ENCODE results near the gene PIP4K2C.
"Not testable (repeated sequence)": the region's sequence is repeated elsewhere in the genome, so short reads cannot be mapped to it uniquely, and the experiment has no call there.

PIP4K2C gene

DNA sequence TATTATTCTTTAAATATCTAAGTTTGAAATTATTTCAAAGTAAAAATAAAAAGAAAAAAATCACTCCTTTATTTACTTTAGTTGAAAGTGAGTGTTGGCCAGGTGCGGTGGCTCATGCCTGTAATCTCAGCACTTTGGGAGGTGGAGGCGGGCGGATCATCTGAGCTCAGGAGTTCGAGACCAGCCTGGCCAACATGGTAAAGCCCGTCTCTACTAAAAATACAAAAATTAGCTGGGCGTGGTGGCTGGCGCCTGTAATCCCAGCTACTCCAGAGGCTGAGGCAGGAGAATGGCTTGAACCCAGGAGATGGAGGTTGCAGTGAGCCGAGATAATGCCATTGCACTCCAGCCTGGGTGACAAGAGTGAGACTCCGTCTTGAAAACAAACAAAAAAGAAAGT, 45.7 kb downstream of the PIP4K2C start:
- not testable (repeated sequence) for DNase-seq (ENCODE audit: low read depth)

DNA sequence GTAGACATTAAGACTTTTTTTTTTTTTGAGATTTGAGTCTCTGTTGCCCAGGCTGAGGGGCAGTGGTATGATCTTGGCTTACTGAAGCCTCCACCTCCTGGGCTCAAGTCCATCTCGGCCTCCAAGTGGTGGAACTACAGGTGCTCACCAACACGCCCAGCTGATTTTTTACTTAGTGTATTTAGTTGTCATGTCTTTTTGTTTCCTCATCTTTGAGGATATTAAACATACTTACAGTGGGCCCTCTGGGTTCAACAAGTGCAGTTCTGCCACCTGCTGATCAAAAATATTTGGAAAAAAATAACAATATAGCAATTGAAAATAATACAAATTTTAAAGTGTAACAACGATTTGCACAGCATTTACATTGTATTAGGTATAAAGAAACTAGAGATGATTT, 46.4 kb downstream of the PIP4K2C start:
- DNase-seq (ENCODE audit: low read depth): no peak

DNA sequence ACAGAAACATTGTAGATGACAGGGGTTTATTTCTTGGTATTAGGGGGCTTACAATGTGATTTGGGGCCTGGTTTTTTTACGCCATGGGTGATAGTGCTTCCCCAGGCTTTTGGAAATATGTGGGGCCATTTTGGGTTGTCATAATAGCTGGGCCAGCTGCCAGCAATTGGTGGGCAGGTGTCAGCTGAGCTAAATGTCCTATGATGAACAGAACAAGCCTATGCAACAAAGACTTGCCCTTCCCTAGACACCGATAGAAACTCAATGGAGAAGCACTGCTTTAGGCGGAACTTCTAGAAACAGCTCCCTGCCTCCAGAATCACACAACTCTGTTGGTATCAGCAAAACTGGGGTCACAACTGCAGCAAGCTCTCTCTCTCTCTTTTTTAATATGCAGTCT, 47.1 kb downstream of the PIP4K2C start:
- DNase-seq (ENCODE audit: low read depth): no peak

DNA sequence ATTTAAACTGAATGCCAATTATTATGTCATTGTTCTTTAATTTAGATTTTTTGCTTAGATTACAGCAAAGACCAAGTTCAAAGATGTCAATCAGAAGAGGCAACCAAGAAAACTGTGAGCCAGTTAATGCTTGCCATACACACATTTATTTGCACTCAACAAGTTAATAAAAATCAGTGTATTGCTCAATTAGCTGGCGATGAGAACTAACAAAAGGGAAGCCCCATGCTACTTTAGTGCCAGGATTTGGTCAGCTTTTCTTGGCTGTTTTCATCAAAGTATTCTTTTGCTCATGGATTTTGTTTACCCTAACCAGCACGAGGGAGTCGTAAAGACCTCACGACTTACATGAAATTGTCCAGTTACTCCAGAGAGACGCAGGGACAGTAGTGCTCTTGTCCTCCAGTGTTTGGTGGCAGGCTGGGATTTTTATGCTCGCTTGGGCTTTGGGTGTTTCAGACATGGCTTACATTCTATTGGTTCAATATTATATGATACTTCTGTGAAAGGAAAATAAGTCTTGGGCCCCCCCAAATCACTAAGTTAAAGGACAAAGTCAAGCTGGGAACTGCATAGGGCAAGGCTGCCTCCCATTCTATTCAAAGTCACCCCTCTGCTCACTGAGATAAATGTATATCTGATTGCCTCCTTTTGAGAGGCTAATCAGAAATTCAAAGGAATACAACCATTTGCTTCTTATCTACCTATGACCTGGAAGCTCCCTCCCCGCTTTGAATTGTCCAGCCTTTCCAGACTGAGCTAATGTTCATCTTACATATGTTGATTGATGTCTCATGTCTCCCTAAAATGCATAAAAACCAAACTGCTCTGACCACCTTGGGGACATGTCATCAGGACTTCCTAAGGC, 49.4 kb downstream of the PIP4K2C start:
- DNase-seq (ENCODE audit: low read depth): no peak

DNA sequence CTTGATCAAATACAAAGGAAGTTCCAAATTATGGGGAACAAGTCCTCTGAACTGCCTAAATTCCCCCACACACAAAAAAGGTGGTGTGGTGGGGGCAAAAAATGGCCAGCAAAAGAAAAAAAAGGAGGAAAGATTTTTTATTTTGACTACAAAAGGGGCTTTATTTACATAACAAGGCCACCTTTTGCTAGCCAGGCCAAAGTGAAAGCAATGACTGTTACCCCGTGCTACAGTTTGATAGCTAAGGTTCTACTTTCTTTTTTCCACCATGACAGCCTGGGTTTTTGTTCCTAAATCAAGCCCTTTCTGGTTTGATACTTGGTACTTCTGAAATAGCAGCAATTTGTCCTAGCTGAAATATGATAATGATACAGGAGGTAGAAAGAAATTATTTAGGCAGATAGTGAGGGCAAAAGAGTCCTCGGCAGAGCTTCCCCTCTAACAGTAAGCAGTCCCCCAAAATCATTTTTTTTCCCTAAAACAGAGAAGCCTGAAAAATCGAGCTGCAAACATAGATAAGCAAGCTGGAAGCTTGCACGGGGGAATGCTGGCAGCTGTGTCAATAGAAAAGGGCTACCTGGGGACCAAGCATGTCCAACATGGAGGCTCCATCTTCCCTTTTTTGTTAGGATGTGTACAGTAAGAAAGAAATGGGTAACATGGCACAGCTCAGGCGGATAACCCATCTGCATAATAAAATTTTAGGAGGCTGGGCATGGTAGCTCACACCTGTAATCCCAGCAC, 50.9 kb downstream of the PIP4K2C start:
- no peak for DNase-seq (ENCODE audit: low read depth)

DNA sequence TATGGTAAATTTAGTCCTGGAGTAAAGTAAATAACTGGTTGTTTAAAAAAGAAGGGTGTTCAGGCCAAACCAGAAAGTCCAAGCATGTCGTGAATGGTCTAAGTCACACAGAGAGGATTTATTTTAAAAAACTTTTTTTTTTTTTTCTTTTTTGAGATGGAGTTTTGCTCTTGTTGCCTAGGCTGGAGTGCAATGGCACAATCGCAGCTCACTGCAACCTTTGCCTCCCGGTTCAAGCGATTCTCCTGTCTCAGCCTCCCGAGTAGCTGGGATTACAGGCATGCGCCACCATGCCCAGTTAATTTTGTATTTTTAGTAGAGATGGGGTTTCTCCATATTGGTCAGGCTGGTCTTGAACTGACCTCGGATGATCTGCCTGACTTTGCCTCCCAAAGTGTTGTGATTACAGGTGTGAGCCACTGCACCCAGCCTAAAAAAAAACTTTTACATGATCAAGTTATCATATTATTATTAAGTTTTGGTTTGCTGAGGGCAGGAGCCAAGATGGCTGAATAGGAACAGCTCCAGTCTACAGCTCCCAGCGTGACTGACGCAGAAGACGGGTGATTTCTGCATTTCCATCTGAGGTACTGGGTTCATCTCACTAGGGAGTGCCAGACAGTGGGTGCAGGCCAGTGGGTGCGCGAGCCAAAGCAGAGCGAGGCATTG, 55.1 kb downstream of the PIP4K2C start:
- not testable (repeated sequence) for DNase-seq (ENCODE audit: low read depth)

DNA sequence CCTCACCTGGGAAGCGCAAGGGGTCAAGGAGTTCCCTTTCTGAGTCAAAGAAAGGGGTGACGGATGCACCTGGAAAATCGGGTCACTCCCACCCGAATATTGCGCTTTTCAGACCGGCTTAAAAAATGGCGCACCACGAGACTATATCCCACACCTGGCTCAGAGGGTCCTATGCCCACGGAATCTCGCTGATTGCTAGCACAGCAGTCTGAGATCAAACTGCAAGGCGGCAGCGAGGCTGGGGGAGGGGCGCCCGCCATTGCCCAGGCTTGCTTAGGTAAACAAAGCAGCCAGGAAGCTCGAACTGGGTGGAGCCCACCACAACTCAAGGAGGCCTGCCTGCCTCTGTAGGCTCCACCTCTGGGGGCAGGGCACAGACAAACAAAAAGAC, 55.7 kb downstream of the PIP4K2C start:
- DNase-seq (ENCODE audit: low read depth): not testable (repeated sequence)

Measured in HS-27A (cell line).